Fibroblast of the aortic adventitia (primary cell): ENCODE measurements around the gene PRR15L. TPM values are rescaled to one million over a fixed set of nuclear protein-coding genes. Genes with fewer than 3 reads are reported as not detected.

Source experiments
- DNase-seq: peaks from one replicate; pipeline ENCODE4 v3.0.0-alpha.2; 2010; ENCODE audit warnings: low read depth
- H3K4me3 ChIP-seq: 2 replicates; pipeline ENCODE4 v1.5.1; 2011; ENCODE audit warnings: low read depth, mild to moderate bottlenecking, control low read depth, low read length, moderate library complexity
- total RNA-seq: library from RNA; depleted of rRNA; stranded (reverse); fragments of >200 nt; gene quantifications from 2 replicates; pipeline ENCODE4 v1.2.3, GENCODE V29; 2012; ENCODE audit warnings: low replicate concordance
- TF ChIP-seq, protein P1 (sequence below): IDR thresholded peaks from 2 replicates; pipeline ENCODE4 v1.5.1; 2011; ENCODE audit warnings: mild to moderate bottlenecking, low read length, control low read depth, inconsistent platforms; ENCODE audit not compliant: insufficient read depth

PRR15L gene
- total RNA-seq, 1 donor: not detected

DNA sequence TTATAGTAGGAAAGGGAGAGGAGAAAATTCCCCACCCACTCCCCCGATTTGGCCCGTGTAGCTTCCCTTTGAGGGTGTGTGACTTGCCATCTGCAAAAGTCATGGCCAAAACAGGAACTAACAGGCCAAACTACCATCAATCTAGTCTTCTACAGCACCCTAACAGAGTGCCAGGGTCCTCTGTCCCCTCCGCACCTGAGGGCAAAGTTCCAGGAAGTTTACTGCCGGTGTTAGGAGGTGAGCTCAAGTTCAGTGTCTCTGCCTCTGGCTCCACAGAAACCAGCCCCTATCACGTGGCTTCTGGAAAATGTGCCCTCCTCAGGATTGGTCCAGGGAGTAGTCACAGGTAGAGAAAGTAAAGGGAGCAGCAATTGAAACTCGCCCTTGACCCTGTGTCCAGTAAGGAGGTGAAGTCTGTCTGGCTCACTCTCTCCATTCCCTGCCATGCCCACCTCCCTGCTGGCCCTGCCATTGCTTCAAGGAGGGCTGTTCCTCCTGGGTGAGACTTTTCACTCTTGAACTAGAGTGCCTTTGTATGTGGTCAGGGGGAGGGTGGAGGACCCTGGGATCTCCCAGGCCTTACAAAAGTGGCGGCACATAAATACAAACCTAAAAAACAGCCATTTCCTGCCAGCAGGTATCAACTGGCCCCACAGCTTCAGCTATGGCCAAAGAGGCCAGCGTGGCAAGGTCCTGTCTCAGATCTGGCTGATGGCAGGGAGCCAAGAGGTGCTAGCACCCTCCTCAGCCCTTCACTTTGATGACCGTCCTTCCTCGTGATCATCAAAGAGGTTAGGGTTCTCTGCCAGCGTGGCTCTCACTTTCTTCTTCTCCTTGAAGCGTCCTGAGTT lies 5.3 kb downstream of the PRR15L start:
- TF ChIP-seq, protein P1, sequence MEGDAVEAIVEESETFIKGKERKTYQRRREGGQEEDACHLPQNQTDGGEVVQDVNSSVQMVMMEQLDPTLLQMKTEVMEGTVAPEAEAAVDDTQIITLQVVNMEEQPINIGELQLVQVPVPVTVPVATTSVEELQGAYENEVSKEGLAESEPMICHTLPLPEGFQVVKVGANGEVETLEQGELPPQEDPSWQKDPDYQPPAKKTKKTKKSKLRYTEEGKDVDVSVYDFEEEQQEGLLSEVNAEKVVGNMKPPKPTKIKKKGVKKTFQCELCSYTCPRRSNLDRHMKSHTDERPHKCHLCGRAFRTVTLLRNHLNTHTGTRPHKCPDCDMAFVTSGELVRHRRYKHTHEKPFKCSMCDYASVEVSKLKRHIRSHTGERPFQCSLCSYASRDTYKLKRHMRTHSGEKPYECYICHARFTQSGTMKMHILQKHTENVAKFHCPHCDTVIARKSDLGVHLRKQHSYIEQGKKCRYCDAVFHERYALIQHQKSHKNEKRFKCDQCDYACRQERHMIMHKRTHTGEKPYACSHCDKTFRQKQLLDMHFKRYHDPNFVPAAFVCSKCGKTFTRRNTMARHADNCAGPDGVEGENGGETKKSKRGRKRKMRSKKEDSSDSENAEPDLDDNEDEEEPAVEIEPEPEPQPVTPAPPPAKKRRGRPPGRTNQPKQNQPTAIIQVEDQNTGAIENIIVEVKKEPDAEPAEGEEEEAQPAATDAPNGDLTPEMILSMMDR: no peak
- no peak for DNase-seq
- no peak overlapping the region for H3K4me3 ChIP-seq

DNA sequence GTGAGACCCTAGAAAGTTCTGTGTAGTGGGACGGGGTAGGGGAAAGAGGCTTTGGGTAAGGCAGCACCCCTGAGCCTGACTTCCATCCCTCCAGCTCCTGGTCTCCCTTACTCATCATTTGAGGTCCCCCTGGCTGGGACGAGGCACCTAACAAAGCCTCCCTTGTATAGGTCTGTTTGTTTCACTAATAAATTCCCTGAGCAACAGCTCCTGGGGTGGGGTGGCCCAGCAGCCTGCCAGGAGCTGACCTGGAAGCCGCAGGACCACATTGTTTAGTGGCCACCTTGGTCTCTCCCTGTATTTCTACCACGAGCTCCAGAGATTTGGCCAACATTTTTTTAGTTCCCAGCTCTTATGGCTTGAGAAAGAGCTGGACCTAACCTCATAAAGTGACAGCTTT lies 7.2 kb downstream of the PRR15L start:
- TF ChIP-seq, protein P1: no peak
- no peak overlapping the region for H3K4me3 ChIP-seq
- no peak for DNase-seq

DNA sequence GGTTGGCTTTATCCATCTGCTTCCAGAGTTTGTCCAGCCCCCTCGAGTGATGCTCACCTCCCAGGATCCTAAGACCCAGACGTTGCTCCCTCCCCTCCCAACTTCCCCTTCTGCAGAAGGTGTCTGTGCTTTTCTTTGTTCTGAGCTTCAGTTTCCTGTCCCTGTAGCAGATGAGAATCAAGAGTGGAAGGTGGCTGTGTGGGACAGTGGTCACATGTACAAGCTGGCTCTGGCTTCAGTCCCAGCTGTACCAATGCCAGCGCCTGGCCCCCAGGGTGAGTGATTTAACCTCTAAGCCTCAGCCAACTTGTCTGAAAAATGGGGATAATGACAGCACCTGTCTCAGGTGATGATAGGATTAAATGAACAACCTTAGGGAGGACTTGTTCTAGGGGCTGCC lies 7.7 kb downstream of the PRR15L start:
- TF ChIP-seq, protein P1: no peak
- no peak overlapping the region for H3K4me3 ChIP-seq
- DNase-seq: no peak

DNA sequence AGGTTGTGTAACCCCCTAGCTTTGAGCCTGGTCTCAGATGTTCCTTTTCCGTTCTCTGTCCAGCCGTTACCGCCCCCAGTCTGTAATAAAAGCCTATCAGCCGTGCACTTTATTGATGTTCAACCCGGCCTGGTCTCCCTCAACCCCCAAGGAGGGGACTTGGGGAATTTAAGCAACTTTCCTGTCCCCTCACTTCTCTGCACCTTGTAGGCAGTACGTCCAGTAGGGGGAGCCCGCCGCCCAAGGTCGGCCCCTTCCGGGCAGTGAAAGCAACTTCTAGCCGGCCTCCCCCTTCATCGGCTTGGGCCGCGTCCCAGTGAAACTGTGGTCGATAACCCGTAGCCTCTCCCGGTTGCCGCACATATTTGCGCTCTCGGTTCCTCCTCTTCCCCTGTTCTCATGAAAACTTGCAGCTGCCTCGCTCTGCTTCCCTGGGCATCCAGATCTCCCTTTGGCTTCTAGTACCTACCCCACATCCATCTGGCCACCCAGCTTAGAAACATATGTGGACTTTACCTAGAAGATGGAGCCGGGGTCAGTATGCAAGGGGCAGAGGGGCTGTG lies 8.4 kb downstream of the PRR15L start:
- TF ChIP-seq, protein P1: peak; percentile 92
- peak overlapping the region; percentile 51 for H3K4me3 ChIP-seq
- peak; percentile 90 for DNase-seq

DNA sequence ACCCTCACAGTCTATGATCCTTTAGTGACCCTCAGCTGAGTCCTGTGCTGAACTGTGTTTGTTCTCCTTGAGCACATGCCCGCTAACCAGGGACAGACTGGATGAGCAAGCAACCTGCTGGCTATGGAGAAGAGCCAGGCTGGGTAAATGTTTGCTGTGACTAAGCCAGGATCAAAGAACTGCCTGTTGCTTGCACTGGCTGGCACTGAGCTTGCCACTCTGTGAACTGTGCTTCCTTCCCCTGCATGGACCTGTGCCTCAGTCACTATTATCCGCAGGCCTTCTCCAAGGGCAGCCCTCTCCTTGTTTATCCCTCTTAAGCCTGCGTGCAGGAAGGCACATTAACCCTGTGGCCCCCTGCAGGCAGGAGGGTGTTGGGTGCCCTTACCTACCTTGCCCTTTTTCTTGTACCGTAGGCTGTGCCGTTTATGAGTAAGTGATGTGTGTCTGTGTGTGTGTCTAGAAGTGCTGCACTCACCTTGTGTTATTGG lies 8.9 kb downstream of the PRR15L start:
- H3K4me3 ChIP-seq: no peak overlapping the region
- DNase-seq: no peak
- TF ChIP-seq, protein P1: no peak

DNA sequence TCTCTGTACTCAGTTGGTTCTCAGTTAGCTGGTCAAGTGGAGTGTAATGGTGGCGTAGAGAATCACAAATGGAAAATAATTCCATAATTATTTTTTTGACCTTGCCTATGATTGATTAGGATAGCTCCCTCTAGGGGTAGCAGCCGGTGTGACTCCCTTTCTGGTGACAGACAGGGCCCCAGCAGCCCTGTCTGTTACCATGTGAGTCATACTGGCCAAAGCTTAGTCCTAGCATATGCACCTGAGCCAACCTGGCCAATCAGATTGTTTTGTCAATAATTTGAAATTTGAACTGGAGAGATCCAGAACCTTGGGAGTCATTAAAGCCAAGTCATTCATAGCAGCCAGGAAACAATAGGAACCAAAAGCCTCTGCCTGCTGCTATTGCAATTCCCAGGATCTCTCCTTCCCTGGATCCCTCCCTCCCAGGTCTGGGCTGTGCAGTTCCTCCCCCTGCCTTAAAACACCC lies 10.7 kb downstream of the PRR15L start:
- DNase-seq: peak; percentile 77

More for the DNA sequence above, 10.7 kb downstream of the PRR15L start:
- H3K4me3 ChIP-seq: no peak overlapping the region
- TF ChIP-seq, protein P1: peak; percentile 86
